Measurements from ENCODE around the gene CCDC12. TPM values are rescaled to one million over a fixed set of nuclear protein-coding genes. Genes with fewer than 3 reads are reported as not detected.

Gene CCDC12
- total RNA-seq, 2 donors from 2014 or later: 46.7 to 47.8 TPM

DNA sequence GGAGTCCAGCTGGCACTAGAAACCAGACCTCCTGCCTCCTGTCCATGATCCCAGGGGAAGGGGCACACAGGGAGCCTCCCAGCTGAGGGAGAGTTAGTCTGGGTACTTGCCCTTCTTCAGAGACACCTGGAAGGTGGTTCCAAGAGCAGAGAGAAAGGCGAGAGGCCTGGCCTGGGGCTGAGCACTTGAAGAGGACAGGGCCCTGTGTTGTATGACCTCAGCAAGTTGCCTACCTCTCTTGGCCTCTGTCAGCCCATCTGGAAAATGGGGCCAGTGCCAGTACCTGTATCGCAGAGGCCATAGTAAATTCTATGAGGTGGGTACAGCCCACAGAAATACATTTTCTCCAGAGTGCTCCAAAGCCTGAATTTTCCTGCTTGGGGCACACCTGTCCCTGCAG is 79.5 kb downstream of the CCDC12 start:
- Mint-ChIP-seq H3K4me3 (no peak overlapping the region), H3K36me3 (ENCODE audit: low read depth) (no peaks in the 10 kb centered on the region), H3K27ac (peak overlapping the region; percentile 39), H3K4me1 (no peaks in the 10 kb centered on the region), H3K27me3 (ENCODE audit: insufficient read depth) (peaks cover 40% of the 10 kb centered on the region), H3K9me3 (no peaks in the 10 kb centered on the region)
- Histone ChIP-seq H3K27ac (ENCODE audit: low read depth, low read length) (no peak overlapping the region), H3K4me1 (ENCODE audit: control insufficient read depth, insufficient read depth, low read length) (peaks cover 1% of the 10 kb centered on the region), H3K36me3 (ENCODE audit: control insufficient read depth, insufficient read depth, low read length) (no peaks in the 10 kb centered on the region), H3K9me3 (ENCODE audit: control insufficient read depth, low read length) (no peaks in the 10 kb centered on the region), H3K9ac (ENCODE audit: extremely low read depth, low read length, poor library complexity, severe bottlenecking) (no peak overlapping the region), H3K4me3 (ENCODE audit: low read length) (no peak overlapping the region), H3K27me3 (ENCODE audit: control insufficient read depth, insufficient read depth, low read length, poor library complexity, severe bottlenecking) (peaks cover 13% of the 10 kb centered on the region)
- no peak for DNase-seq
- TF ChIP-seq, protein P1, sequence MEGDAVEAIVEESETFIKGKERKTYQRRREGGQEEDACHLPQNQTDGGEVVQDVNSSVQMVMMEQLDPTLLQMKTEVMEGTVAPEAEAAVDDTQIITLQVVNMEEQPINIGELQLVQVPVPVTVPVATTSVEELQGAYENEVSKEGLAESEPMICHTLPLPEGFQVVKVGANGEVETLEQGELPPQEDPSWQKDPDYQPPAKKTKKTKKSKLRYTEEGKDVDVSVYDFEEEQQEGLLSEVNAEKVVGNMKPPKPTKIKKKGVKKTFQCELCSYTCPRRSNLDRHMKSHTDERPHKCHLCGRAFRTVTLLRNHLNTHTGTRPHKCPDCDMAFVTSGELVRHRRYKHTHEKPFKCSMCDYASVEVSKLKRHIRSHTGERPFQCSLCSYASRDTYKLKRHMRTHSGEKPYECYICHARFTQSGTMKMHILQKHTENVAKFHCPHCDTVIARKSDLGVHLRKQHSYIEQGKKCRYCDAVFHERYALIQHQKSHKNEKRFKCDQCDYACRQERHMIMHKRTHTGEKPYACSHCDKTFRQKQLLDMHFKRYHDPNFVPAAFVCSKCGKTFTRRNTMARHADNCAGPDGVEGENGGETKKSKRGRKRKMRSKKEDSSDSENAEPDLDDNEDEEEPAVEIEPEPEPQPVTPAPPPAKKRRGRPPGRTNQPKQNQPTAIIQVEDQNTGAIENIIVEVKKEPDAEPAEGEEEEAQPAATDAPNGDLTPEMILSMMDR (conservative IDR thresholded peaks at IDR 0.05): no peak
- WGBS, 2 experiments (ENCODE audit: insufficient coverage in 1 of 2, insufficient read length in 1 of 2): 94 to 100% methylated on average over 1 to 2 of the region's 2 CpGs

DNA sequence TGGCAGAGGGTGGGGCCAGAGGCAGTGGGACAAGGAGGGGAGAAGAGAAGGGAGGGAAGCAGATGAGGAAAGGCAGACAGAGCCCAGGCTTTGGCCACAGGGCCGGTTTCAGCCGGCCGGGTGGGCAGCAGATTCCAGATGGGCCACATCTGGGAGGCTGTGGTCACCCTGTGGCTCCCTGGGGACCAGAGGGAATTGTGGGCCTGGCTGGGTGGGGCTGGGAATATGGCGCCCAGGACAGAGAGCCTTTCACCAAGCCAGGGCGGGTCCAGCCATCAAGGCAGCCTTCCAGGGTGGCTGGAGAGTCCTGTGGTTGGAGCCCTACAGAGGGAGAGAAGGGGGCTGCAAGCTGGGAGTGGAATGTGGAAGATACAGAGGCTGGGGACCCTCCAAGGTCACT is 80.2 kb downstream of the CCDC12 start:
- Mint-ChIP-seq H3K4me3 (no peak overlapping the region), H3K4me1 (no peaks in the 10 kb centered on the region), H3K27ac (no peak overlapping the region), H3K36me3 (ENCODE audit: low read depth) (no peaks in the 10 kb centered on the region), H3K9me3 (no peaks in the 10 kb centered on the region), H3K27me3 (ENCODE audit: insufficient read depth) (peaks cover 47% of the 10 kb centered on the region)
- H3K9ac ChIP-seq (ENCODE audit: extremely low read depth, low read length, poor library complexity, severe bottlenecking): no peak overlapping the region
- H3K4me1 ChIP-seq (ENCODE audit: control insufficient read depth, insufficient read depth, low read length): peaks cover 5% of the 10 kb centered on the region
- DNase-seq: no peak
- no peaks in the 10 kb centered on the region for H3K36me3 ChIP-seq (ENCODE audit: control insufficient read depth, insufficient read depth, low read length)
- TF ChIP-seq, protein P1 (conservative IDR thresholded peaks at IDR 0.05): no peak
- H3K4me3 ChIP-seq (ENCODE audit: low read length): no peak overlapping the region
- WGBS, 2 experiments (ENCODE audit: insufficient coverage in 1 of 2, insufficient read length in 1 of 2): 92 to 100% methylated on average over 2 to 5 of the region's 5 CpGs
- no peak overlapping the region for H3K27ac ChIP-seq (ENCODE audit: low read depth, low read length)
- H3K27me3 ChIP-seq (ENCODE audit: control insufficient read depth, insufficient read depth, low read length, poor library complexity, severe bottlenecking): peaks cover 19% of the 10 kb centered on the region
- no peaks in the 10 kb centered on the region for H3K9me3 ChIP-seq (ENCODE audit: control insufficient read depth, low read length)

DNA sequence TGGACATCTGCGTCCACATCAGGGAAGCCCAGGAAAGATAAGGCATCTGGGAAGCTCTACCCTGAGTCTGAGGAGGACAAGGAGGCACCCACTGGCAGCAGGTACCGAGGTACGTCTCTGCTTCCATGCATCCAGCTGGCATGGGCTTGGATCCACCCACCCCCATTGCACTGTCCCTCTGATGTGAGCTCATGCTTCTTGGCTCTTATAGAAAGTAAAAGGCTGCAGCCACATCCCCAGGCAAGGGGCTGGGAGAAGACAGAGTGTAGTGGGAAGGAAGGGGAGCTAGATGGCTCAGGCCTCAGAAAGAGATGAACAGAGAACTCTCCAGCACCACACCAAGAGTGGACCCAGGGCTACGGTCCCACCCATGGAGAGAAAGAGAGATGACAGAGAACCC is 80.8 kb downstream of the CCDC12 start:
- Mint-ChIP-seq H3K36me3 (ENCODE audit: low read depth) (no peaks in the 10 kb centered on the region), H3K4me3 (no peak overlapping the region), H3K4me1 (no peaks in the 10 kb centered on the region), H3K27me3 (ENCODE audit: insufficient read depth) (peaks cover 53% of the 10 kb centered on the region), H3K27ac (no peak overlapping the region), H3K9me3 (no peaks in the 10 kb centered on the region)
- Histone ChIP-seq H3K27me3 (ENCODE audit: control insufficient read depth, insufficient read depth, low read length, poor library complexity, severe bottlenecking) (peaks cover 26% of the 10 kb centered on the region), H3K9me3 (ENCODE audit: control insufficient read depth, low read length) (no peaks in the 10 kb centered on the region), H3K9ac (ENCODE audit: extremely low read depth, low read length, poor library complexity, severe bottlenecking) (no peak overlapping the region), H3K4me1 (ENCODE audit: control insufficient read depth, insufficient read depth, low read length) (peaks cover 5% of the 10 kb centered on the region), H3K36me3 (ENCODE audit: control insufficient read depth, insufficient read depth, low read length) (no peaks in the 10 kb centered on the region), H3K4me3 (ENCODE audit: low read length) (no peak overlapping the region), H3K27ac (ENCODE audit: low read depth, low read length) (no peak overlapping the region)
- no peak for DNase-seq
- TF ChIP-seq, protein P1 (conservative IDR thresholded peaks at IDR 0.05): no peak
- WGBS, 2 experiments (ENCODE audit: insufficient coverage in 1 of 2, insufficient read length in 1 of 2): 90 to 100% methylated on average over 1 to 4 of the region's 4 CpGs
